CD4-positive, alpha-beta T cell treated with Interleukin-6 at 100 ng/mL for 8 hours (primary cell): ENCODE measurements around the gene ANO5.

Source experiments
- DNase-seq: peaks from one replicate; pipeline ENCODE4 v3.0.0-alpha.2; 2020; ENCODE audit warnings: mixed read lengths, low spot score

The ANO5 gene

GRCh38 chr11:22192642-22193347 lies at the start of gene ANO5:
Gene ANO5, plus strand, starts transcription at chr11:22193085. Its CDS starts 408 bp downstream, at chr11:22193493.
- no peak for DNase-seq

- no peak for DNase-seq
These were observed 41.2 kb upstream of the ANO5 start for GRCh38 chr11:22151649-22152197.

- DNase-seq: no peak
These were observed 35.4 kb upstream of the ANO5 start for GRCh38 chr11:22157531-22157930.

GRCh38 chr11:22161489-22161888 lies 31.4 kb upstream of the ANO5 start:
- DNase-seq: no peak

- DNase-seq: no peak
These were observed 30.1 kb upstream of the ANO5 start for GRCh38 chr11:22162756-22163155.

GRCh38 chr11:22163394-22163797 lies 29.5 kb upstream of the ANO5 start:
- no peak for DNase-seq

- DNase-seq: no peak
These were observed 27.8 kb upstream of the ANO5 start for GRCh38 chr11:22165087-22165486.

GRCh38 chr11:22165759-22166513 lies 26.9 kb upstream of the ANO5 start:
- no peak for DNase-seq

- DNase-seq: no peak
These were observed 23.1 kb upstream of the ANO5 start for GRCh38 chr11:22169833-22170232.

GRCh38 chr11:22173532-22173931 lies 19.4 kb upstream of the ANO5 start:
- no peak for DNase-seq

GRCh38 chr11:22177186-22177585 lies 15.7 kb upstream of the ANO5 start:
- no peak for DNase-seq

GRCh38 chr11:22179626-22180025 lies 13.3 kb upstream of the ANO5 start:
- DNase-seq: no peak

GRCh38 chr11:22180131-22180530 lies 12.8 kb upstream of the ANO5 start:
- no peak for DNase-seq

GRCh38 chr11:22189660-22190059 lies 3.2 kb upstream of the ANO5 start:
- DNase-seq: no peak

- DNase-seq: no peak
These were observed 1.9 kb upstream of the ANO5 start for GRCh38 chr11:22190827-22191463.

- DNase-seq: no peak
These were observed 620 bp upstream of the ANO5 start for GRCh38 chr11:22192289-22192641.

- DNase-seq: no peak
These were observed 615 bp downstream of the ANO5 start for GRCh38 chr11:22193348-22194051.

GRCh38 chr11:22194306-22194705 lies 1.4 kb downstream of the ANO5 start:
- DNase-seq: no peak

- DNase-seq: no peak
These were observed 2.0 kb downstream of the ANO5 start for GRCh38 chr11:22194907-22195306.

- DNase-seq: no peak
These were observed 4.5 kb downstream of the ANO5 start for GRCh38 chr11:22197139-22198005.

- no peak for DNase-seq
These were observed 6.4 kb downstream of the ANO5 start for GRCh38 chr11:22199243-22199642.
